NCI-H69 (cell line): ENCODE measurements around the gene CDC25A.
"Not testable (repeated sequence)": the region's sequence is repeated elsewhere in the genome, so short reads cannot be mapped to it uniquely, and the experiment has no call there.

Experiments
- DNase-seq: peaks from one replicate; lab custom pipeline; 2025; lab: John Stamatoyannopoulos, UW

Gene CDC25A

GRCh38 chr3:48140936-48141603 lies 47.1 kb downstream of the CDC25A start:
- no peak for DNase-seq

GRCh38 chr3:48140336-48140757 lies 47.9 kb downstream of the CDC25A start:
- DNase-seq, result peak; percentile 13

- no peak for DNase-seq
Measured at GRCh38 chr3:48137425-48137999, 50.7 kb downstream of the CDC25A start.

- DNase-seq, result no peak
Measured at GRCh38 chr3:48135552-48136495, 52.4 kb downstream of the CDC25A start.

GRCh38 chr3:48130321-48130904 lies 57.8 kb downstream of the CDC25A start:
- peak; percentile 11 for DNase-seq

- DNase-seq, result no peak
Measured at GRCh38 chr3:48129921-48130320, 58.3 kb downstream of the CDC25A start.

GRCh38 chr3:48128774-48129173 lies 59.4 kb downstream of the CDC25A start:
- no peak for DNase-seq

- no peak for DNase-seq
Measured at GRCh38 chr3:48125886-48126622, 62.2 kb downstream of the CDC25A start.

- DNase-seq, result no peak
Measured at GRCh38 chr3:48125013-48125705, 63.1 kb downstream of the CDC25A start.

- no peak for DNase-seq
Measured at GRCh38 chr3:48123346-48123745, 64.9 kb downstream of the CDC25A start.

GRCh38 chr3:48122504-48122903 lies 65.7 kb downstream of the CDC25A start:
- no peak for DNase-seq

GRCh38 chr3:48120223-48120622 lies 68.0 kb downstream of the CDC25A start:
- no peak for DNase-seq

- no peak for DNase-seq
Measured at GRCh38 chr3:48119505-48120193, 68.6 kb downstream of the CDC25A start.

GRCh38 chr3:48118928-48119327 lies 69.3 kb downstream of the CDC25A start:
- no peak for DNase-seq

- DNase-seq, result no peak
Measured at GRCh38 chr3:48118322-48118721, 69.9 kb downstream of the CDC25A start.

GRCh38 chr3:48112813-48113212 lies 75.4 kb downstream of the CDC25A start:
- peak; percentile 59 for DNase-seq

GRCh38 chr3:48112108-48112791 lies 76.0 kb downstream of the CDC25A start:
- DNase-seq, result not testable (repeated sequence)

- DNase-seq, result no peak
Measured at GRCh38 chr3:48110463-48110862, 77.8 kb downstream of the CDC25A start.

- no peak for DNase-seq
Measured at GRCh38 chr3:48107227-48107626, 81.0 kb downstream of the CDC25A start.
